Uterus (tissue), 2 donors: ENCODE measurements around the gene CLTC.

Experiments used
- CTCF ChIP-seq, 4 experiments: fragments of 200-600 bp in 2 of 4; fragments of 450-650 bp in 2 of 4; sonication (generic) in 2 of 4; IDR thresholded peaks; one replicate each; pipeline ENCODE4 v1.5.1; 2016 to 2019; ENCODE audit warnings: antibody characterized with exemption in 4 of 4, mild to moderate bottlenecking in 2 of 4, moderate library complexity in 1 of 4
- POLR2A ChIP-seq, 2 donors: fragments of 450-650 bp; IDR thresholded peaks; one replicate each; pipeline ENCODE4 v1.6.1; 2016; ENCODE audit warnings: antibody characterized with exemption in 2 of 2, mild to moderate bottlenecking in 1 of 2, moderate library complexity in 1 of 2

- TF ChIP-seq CTCF (IDR thresholded peaks at IDR 0.05) (no peak), POLR2A (IDR thresholded peaks at IDR 0.05) (no peak)
Observed at GRCh38 chr17:59671386-59671785, 51.7 kb downstream of the CLTC start.
